Measurements from ENCODE around the gene POU5F1. TPM values are rescaled to one million over a fixed set of nuclear protein-coding genes. Genes with fewer than 3 reads are reported as not detected.
"Not testable (repeated sequence)": the region's sequence is repeated elsewhere in the genome, so short reads cannot be mapped to it uniquely, and the experiment has no call there.

POU5F1 gene
- polyA plus RNA-seq, 1 donor from 2014 or later = not detected

DNA sequence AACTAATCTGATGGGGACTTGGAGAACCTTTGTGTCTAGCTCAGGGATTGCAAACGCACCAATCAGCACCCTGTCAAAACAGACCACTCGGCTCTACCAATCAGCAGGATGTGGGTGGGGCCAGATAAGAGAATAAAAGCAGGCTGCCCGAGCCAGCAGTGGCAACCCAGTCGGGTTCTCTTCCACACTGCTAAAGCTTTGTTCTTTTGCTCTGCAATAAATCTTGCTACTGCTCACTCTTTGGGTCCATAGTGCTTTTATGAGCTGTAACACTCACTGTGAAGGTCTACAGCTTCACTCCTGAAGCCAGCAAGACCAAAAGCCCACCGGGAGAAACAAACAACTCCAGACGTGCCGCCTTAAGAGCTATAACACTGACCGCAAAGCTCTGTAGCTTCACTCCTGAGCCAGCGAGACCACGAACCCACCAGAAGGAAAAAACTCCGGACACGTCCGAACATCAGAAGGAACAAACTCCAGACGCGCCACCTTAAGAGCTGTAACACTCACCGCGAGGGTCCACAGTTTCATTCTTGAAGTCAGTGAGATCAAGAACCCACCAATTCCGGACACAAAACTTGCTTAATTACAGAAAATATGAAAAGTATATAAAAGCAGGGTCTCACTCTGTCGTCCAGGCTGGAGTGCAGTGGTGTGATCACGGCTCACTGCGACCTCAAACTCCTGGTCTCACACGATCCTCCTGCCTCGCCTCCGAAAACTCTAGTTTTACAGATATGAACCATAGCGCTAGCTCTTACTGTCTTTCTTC, 26.0 kb upstream of the POU5F1 start:
- H3K4me2 ChIP-seq (ENCODE audit: low read length) = peak overlapping the region; percentile 22

GRCh38 chr6:31195308-31195979, 25.0 kb upstream of the POU5F1 start:
- H3K9ac ChIP-seq (ENCODE audit: low read length); H4K20me1 ChIP-seq (ENCODE audit: insufficient read depth); H3K4me2 ChIP-seq (ENCODE audit: low read length); H3K9me3 ChIP-seq (ENCODE audit: low read length); H3K9me2 ChIP-seq (ENCODE audit: insufficient read depth, low read length); H3K79me2 ChIP-seq (replicated peaks; ENCODE audit: insufficient read depth, low read length); H2AFZ ChIP-seq (ENCODE audit: low read depth, low read length); H3K36me3 ChIP-seq (ENCODE audit: insufficient read depth, low read length); H3K27ac ChIP-seq (ENCODE audit: low read length); H3K27me3 ChIP-seq (ENCODE audit: insufficient read depth, low read depth, low read length); H3K4me3 ChIP-seq (ENCODE audit: low read length); H3F3A ChIP-seq (ENCODE audit: insufficient read depth, low read length, poor library complexity, severe bottlenecking): not testable (repeated sequence)

More for the DNA sequence above, 26.0 kb upstream of the POU5F1 start:
- H3K9ac ChIP-seq (ENCODE audit: low read length) = peak overlapping the region; percentile 74
- not testable (repeated sequence) for H3F3A ChIP-seq (ENCODE audit: insufficient read depth, low read length, poor library complexity, severe bottlenecking); H3K9me2 ChIP-seq (ENCODE audit: insufficient read depth, low read length); H3K79me2 ChIP-seq (replicated peaks; ENCODE audit: insufficient read depth, low read length); H4K20me1 ChIP-seq (ENCODE audit: insufficient read depth); H3K9me3 ChIP-seq (ENCODE audit: low read length); H3K27me3 ChIP-seq (ENCODE audit: insufficient read depth, low read depth, low read length); H3K36me3 ChIP-seq (ENCODE audit: insufficient read depth, low read length); H2AFZ ChIP-seq (ENCODE audit: low read depth, low read length)
- peak overlapping the region; percentile 81 for H3K27ac ChIP-seq (ENCODE audit: low read length)
- peak overlapping the region; percentile 74 for H3K4me3 ChIP-seq (ENCODE audit: low read length)

- Histone ChIP-seq H4K20me1 (ENCODE audit: insufficient read depth) (no peaks in the 10 kb centered on the region), H3K79me2 (replicated peaks; ENCODE audit: insufficient read depth, low read length) (no peaks in the 10 kb centered on the region)
- TF ChIP-seq SMC3 (conservative IDR thresholded peaks at IDR 0.05; ENCODE audit: poor library complexity) (no peak), MXI1 (conservative IDR thresholded peaks at IDR 0.05; ENCODE audit: poor library complexity, severe bottlenecking) (no peak), EZH2 (IDR thresholded peaks at IDR 0.05; ENCODE audit: borderline replicate concordance, insufficient read depth, low read length, poor library complexity, severe bottlenecking) (no peak), REST (IDR thresholded peaks at IDR 0.05; ENCODE audit: borderline replicate concordance) (no peak), TAF1 (IDR thresholded peaks at IDR 0.05; ENCODE audit: low read depth) (no peak), EP300 (conservative IDR thresholded peaks at IDR 0.05; ENCODE audit: poor library complexity, severe bottlenecking) (no peak), POLR2AphosphoS5 (IDR thresholded peaks at IDR 0.05) (no peak), RAD21 (conservative IDR thresholded peaks at IDR 0.05) (no peak)
- TF ChIP-seq, protein P1, sequence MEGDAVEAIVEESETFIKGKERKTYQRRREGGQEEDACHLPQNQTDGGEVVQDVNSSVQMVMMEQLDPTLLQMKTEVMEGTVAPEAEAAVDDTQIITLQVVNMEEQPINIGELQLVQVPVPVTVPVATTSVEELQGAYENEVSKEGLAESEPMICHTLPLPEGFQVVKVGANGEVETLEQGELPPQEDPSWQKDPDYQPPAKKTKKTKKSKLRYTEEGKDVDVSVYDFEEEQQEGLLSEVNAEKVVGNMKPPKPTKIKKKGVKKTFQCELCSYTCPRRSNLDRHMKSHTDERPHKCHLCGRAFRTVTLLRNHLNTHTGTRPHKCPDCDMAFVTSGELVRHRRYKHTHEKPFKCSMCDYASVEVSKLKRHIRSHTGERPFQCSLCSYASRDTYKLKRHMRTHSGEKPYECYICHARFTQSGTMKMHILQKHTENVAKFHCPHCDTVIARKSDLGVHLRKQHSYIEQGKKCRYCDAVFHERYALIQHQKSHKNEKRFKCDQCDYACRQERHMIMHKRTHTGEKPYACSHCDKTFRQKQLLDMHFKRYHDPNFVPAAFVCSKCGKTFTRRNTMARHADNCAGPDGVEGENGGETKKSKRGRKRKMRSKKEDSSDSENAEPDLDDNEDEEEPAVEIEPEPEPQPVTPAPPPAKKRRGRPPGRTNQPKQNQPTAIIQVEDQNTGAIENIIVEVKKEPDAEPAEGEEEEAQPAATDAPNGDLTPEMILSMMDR (IDR thresholded peaks at IDR 0.05; ENCODE audit: poor library complexity, severe bottlenecking) = no peak
These were observed 23.8 kb upstream of the POU5F1 start for GRCh38 chr6:31194061-31194834.

More at GRCh38 chr6:31194061-31194834, 23.8 kb upstream of the POU5F1 start:
- no peaks in the 10 kb centered on the region for H3K9me2 ChIP-seq (ENCODE audit: insufficient read depth, low read length)
- H2AFZ ChIP-seq (ENCODE audit: low read depth, low read length) = no peak overlapping the region
- H3K27me3 ChIP-seq (ENCODE audit: insufficient read depth, low read depth, low read length) = no peaks in the 10 kb centered on the region
- H3K36me3 ChIP-seq (ENCODE audit: insufficient read depth, low read length) = no peaks in the 10 kb centered on the region
- H3K4me3 ChIP-seq (ENCODE audit: low read length) = no peak overlapping the region
- no peaks in the 10 kb centered on the region for H3F3A ChIP-seq (ENCODE audit: insufficient read depth, low read length, poor library complexity, severe bottlenecking)
- no peaks in the 10 kb centered on the region for H3K9me3 ChIP-seq (ENCODE audit: low read length)
- H3K4me2 ChIP-seq (ENCODE audit: low read length) = no peak overlapping the region
- H3K27ac ChIP-seq (ENCODE audit: low read length) = no peak overlapping the region
- H3K9ac ChIP-seq (ENCODE audit: low read length) = no peak overlapping the region

All from neural cell (in vitro differentiated cells).